Effector memory CD4-positive, alpha-beta T cell (primary cell): ENCODE measurements around the gene LRP6.

Source experiments
- DNase-seq, 3 donors: peaks; one replicate each; pipeline ENCODE4 v3.0.0-alpha.2; 2020
- H3K27ac ChIP-seq: 2 replicates; pipeline ENCODE4 v1.7.0; 2013; ENCODE audit warnings: mild to moderate bottlenecking, low read length, moderate library complexity; ENCODE audit not compliant: insufficient read depth, poor library complexity, severe bottlenecking
- H3K27me3 ChIP-seq: replicated peaks from 2 replicates; pipeline ENCODE4 v1.7.0; 2013; ENCODE audit warnings: mild to moderate bottlenecking, low read length; ENCODE audit not compliant: insufficient read depth, control insufficient read depth, poor library complexity, severe bottlenecking
- H3K36me3 ChIP-seq: 2 replicates; pipeline ENCODE4 v1.7.0; 2013; ENCODE audit warnings: mild to moderate bottlenecking, low read length, moderate library complexity; ENCODE audit not compliant: control insufficient read depth, insufficient read depth
- H3K4me1 ChIP-seq: 2 replicates; pipeline ENCODE4 v1.7.0; 2013; ENCODE audit warnings: low read length, mild to moderate bottlenecking; ENCODE audit not compliant: control insufficient read depth, insufficient read depth, poor library complexity, severe bottlenecking
- H3K4me3 ChIP-seq: 2 replicates; pipeline ENCODE4 v1.7.0; 2013; ENCODE audit warnings: low read length, low read depth, mild to moderate bottlenecking; ENCODE audit not compliant: insufficient read depth, poor library complexity, severe bottlenecking
- H3K9me3 ChIP-seq: 2 replicates; pipeline ENCODE4 v1.7.0; 2013; ENCODE audit warnings: mild to moderate bottlenecking, low read length, moderate library complexity; ENCODE audit not compliant: control insufficient read depth

The LRP6 gene

GRCh38 chr12:12194206-12194605 lies 72.6 kb downstream of the LRP6 start:
- H3K27me3 ChIP-seq, result no peaks in the 10 kb centered on the region
- H3K4me1 ChIP-seq, result no peaks in the 10 kb centered on the region
- no peak for DNase-seq
- no peaks in the 10 kb centered on the region for H3K9me3 ChIP-seq
- H3K4me3 ChIP-seq, result no peak overlapping the region
- no peaks in the 10 kb centered on the region for H3K36me3 ChIP-seq
- H3K27ac ChIP-seq, result no peak overlapping the region

GRCh38 chr12:12191008-12191407 lies 75.8 kb downstream of the LRP6 start:
- Histone ChIP-seq H3K9me3 (no peaks in the 10 kb centered on the region), H3K4me1 (no peaks in the 10 kb centered on the region), H3K27me3 (no peaks in the 10 kb centered on the region), H3K4me3 (no peak overlapping the region), H3K36me3 (no peaks in the 10 kb centered on the region), H3K27ac (no peak overlapping the region)
- DNase-seq, result no peak

- Histone ChIP-seq H3K4me1 (no peaks in the 10 kb centered on the region), H3K27ac (no peak overlapping the region), H3K27me3 (no peaks in the 10 kb centered on the region), H3K36me3 (no peaks in the 10 kb centered on the region), H3K4me3 (no peak overlapping the region), H3K9me3 (no peaks in the 10 kb centered on the region)
- no peak for DNase-seq
These were observed 76.6 kb downstream of the LRP6 start for GRCh38 chr12:12190087-12190809.

GRCh38 chr12:12185414-12185813 lies 81.4 kb downstream of the LRP6 start:
- DNase-seq, result no peak
- Histone ChIP-seq H3K27ac (no peak overlapping the region), H3K27me3 (no peaks in the 10 kb centered on the region), H3K9me3 (no peaks in the 10 kb centered on the region), H3K4me1 (no peaks in the 10 kb centered on the region), H3K4me3 (no peak overlapping the region), H3K36me3 (no peaks in the 10 kb centered on the region)

GRCh38 chr12:12182703-12183365 lies 84.0 kb downstream of the LRP6 start:
- no peak overlapping the region for H3K4me3 ChIP-seq
- no peaks in the 10 kb centered on the region for H3K27me3 ChIP-seq
- DNase-seq, result no peak
- H3K36me3 ChIP-seq, result no peaks in the 10 kb centered on the region
- no peak overlapping the region for H3K27ac ChIP-seq
- no peaks in the 10 kb centered on the region for H3K9me3 ChIP-seq
- H3K4me1 ChIP-seq, result no peaks in the 10 kb centered on the region

- H3K27ac ChIP-seq, result no peak overlapping the region
- no peak overlapping the region for H3K4me3 ChIP-seq
- H3K9me3 ChIP-seq, result no peaks in the 10 kb centered on the region
- no peaks in the 10 kb centered on the region for H3K4me1 ChIP-seq
- H3K27me3 ChIP-seq, result no peaks in the 10 kb centered on the region
- no peaks in the 10 kb centered on the region for H3K36me3 ChIP-seq
- DNase-seq, result no peak
These were observed 85.3 kb downstream of the LRP6 start for GRCh38 chr12:12181511-12181910.

GRCh38 chr12:12180575-12180974 lies 86.3 kb downstream of the LRP6 start:
- DNase-seq, result no peak
- Histone ChIP-seq H3K27ac (no peak overlapping the region), H3K4me1 (no peaks in the 10 kb centered on the region), H3K9me3 (no peaks in the 10 kb centered on the region), H3K36me3 (no peaks in the 10 kb centered on the region), H3K4me3 (no peak overlapping the region), H3K27me3 (no peaks in the 10 kb centered on the region)

- Histone ChIP-seq H3K9me3 (no peaks in the 10 kb centered on the region), H3K36me3 (no peaks in the 10 kb centered on the region), H3K4me1 (no peaks in the 10 kb centered on the region), H3K27me3 (no peaks in the 10 kb centered on the region), H3K27ac (no peak overlapping the region), H3K4me3 (no peak overlapping the region)
- no peak for DNase-seq
These were observed 86.7 kb downstream of the LRP6 start for GRCh38 chr12:12180136-12180535.

GRCh38 chr12:12178559-12178958 lies 88.3 kb downstream of the LRP6 start:
- no peak for DNase-seq
- H3K9me3 ChIP-seq, result no peaks in the 10 kb centered on the region
- H3K36me3 ChIP-seq, result no peaks in the 10 kb centered on the region
- H3K27me3 ChIP-seq, result no peaks in the 10 kb centered on the region
- H3K27ac ChIP-seq, result no peak overlapping the region
- no peaks in the 10 kb centered on the region for H3K4me1 ChIP-seq
- no peak overlapping the region for H3K4me3 ChIP-seq

- Histone ChIP-seq H3K9me3 (no peaks in the 10 kb centered on the region), H3K4me3 (no peak overlapping the region), H3K4me1 (no peaks in the 10 kb centered on the region), H3K27ac (no peak overlapping the region), H3K27me3 (no peaks in the 10 kb centered on the region), H3K36me3 (no peaks in the 10 kb centered on the region)
- DNase-seq, result no peak
These were observed 90.4 kb downstream of the LRP6 start for GRCh38 chr12:12176402-12176801.
